Duodenal mucosa (tissue), 2 donors: ENCODE results near the gene SDK1.

Source experiments
- H3K27ac ChIP-seq: one replicate; pipeline ENCODE4 v1.7.0; 2013; ENCODE audit warnings: low read depth, low read length
- H3K27me3 ChIP-seq, 2 donors: one replicate each; pipeline ENCODE4 v1.7.0; 2013; ENCODE audit warnings: low read length in 2 of 2, control low read depth in 1 of 2; ENCODE audit not compliant: insufficient read depth in 2 of 2, control insufficient read depth in 1 of 2
- H3K36me3 ChIP-seq, 2 donors: one replicate each; pipeline ENCODE4 v1.7.0; 2013; ENCODE audit warnings: low read length in 2 of 2, control low read depth in 1 of 2; ENCODE audit not compliant: insufficient read depth in 2 of 2, control insufficient read depth in 1 of 2
- H3K4me1 ChIP-seq, 2 donors: one replicate each; pipeline ENCODE4 v1.7.0; 2013; ENCODE audit warnings: low read length in 2 of 2, control low read depth in 1 of 2; ENCODE audit not compliant: insufficient read depth in 2 of 2, control insufficient read depth in 1 of 2
- H3K4me3 ChIP-seq, 2 donors: one replicate each; pipeline ENCODE4 v1.7.0; 2013; ENCODE audit warnings: low read length in 2 of 2, low read depth in 1 of 2
- H3K9ac ChIP-seq, 2 donors: one replicate each; pipeline ENCODE4 v1.7.0; 2013; ENCODE audit warnings: low read length in 2 of 2, low read depth in 1 of 2
- H3K9me3 ChIP-seq, 2 donors: one replicate each; pipeline ENCODE4 v1.7.0; 2013; ENCODE audit warnings: low read length in 2 of 2, control low read depth in 1 of 2; ENCODE audit not compliant: control insufficient read depth in 1 of 2

SDK1 gene

GRCh38 chr7:3910054-3910453 lies 609.0 kb downstream of the SDK1 start:
- Histone ChIP-seq H3K36me3 (no peaks in the 10 kb centered on the region), H3K27ac (no peak overlapping the region), H3K27me3 (no peaks in the 10 kb centered on the region), H3K4me1 (no peaks in the 10 kb centered on the region), H3K9me3 (no peaks in the 10 kb centered on the region), H3K4me3 (no peak overlapping the region), H3K9ac (no peak overlapping the region)

GRCh38 chr7:3911685-3912084 lies 610.6 kb downstream of the SDK1 start:
- Histone ChIP-seq H3K4me1 (no peaks in the 10 kb centered on the region), H3K4me3 (no peak overlapping the region), H3K9me3 (no peaks in the 10 kb centered on the region), H3K36me3 (no peaks in the 10 kb centered on the region), H3K9ac (no peak overlapping the region), H3K27me3 (no peaks in the 10 kb centered on the region), H3K27ac (no peak overlapping the region)

GRCh38 chr7:3912291-3912690 lies 611.2 kb downstream of the SDK1 start:
- Histone ChIP-seq H3K9me3 (no peaks in the 10 kb centered on the region), H3K27me3 (no peaks in the 10 kb centered on the region), H3K4me3 (no peak overlapping the region), H3K4me1 (no peaks in the 10 kb centered on the region), H3K9ac (no peak overlapping the region), H3K36me3 (no peaks in the 10 kb centered on the region), H3K27ac (no peak overlapping the region)

- H3K9ac ChIP-seq: no peak overlapping the region
- H3K27ac ChIP-seq: no peak overlapping the region
- no peaks in the 10 kb centered on the region for H3K9me3 ChIP-seq
- no peaks in the 10 kb centered on the region for H3K4me1 ChIP-seq
- no peaks in the 10 kb centered on the region for H3K36me3 ChIP-seq
- no peaks in the 10 kb centered on the region for H3K27me3 ChIP-seq
- no peak overlapping the region for H3K4me3 ChIP-seq
These were observed 613.2 kb downstream of the SDK1 start for GRCh38 chr7:3914051-3914775.

- no peak overlapping the region for H3K27ac ChIP-seq
- no peaks in the 10 kb centered on the region for H3K27me3 ChIP-seq
- no peaks in the 10 kb centered on the region for H3K36me3 ChIP-seq
- no peaks in the 10 kb centered on the region for H3K4me1 ChIP-seq
- H3K4me3 ChIP-seq: no peak overlapping the region
- H3K9me3 ChIP-seq: no peaks in the 10 kb centered on the region
- H3K9ac ChIP-seq: no peak overlapping the region
These were observed 614.4 kb downstream of the SDK1 start for GRCh38 chr7:3915337-3915878.

- Histone ChIP-seq H3K27ac (no peak overlapping the region), H3K9me3 (no peaks in the 10 kb centered on the region), H3K4me3 (no peak overlapping the region), H3K9ac (no peak overlapping the region), H3K27me3 (no peaks in the 10 kb centered on the region), H3K4me1 (no peaks in the 10 kb centered on the region), H3K36me3 (no peaks in the 10 kb centered on the region)
These were observed 615.1 kb downstream of the SDK1 start for GRCh38 chr7:3916146-3916545.

- Histone ChIP-seq H3K27ac (no peak overlapping the region), H3K36me3 (no peaks in the 10 kb centered on the region), H3K4me1 (no peaks in the 10 kb centered on the region), H3K4me3 (no peak overlapping the region), H3K9me3 (no peaks in the 10 kb centered on the region), H3K9ac (no peak overlapping the region), H3K27me3 (no peaks in the 10 kb centered on the region)
These were observed 616.4 kb downstream of the SDK1 start for GRCh38 chr7:3917436-3917835.

- H3K27ac ChIP-seq: no peak overlapping the region
- H3K9me3 ChIP-seq: no peaks in the 10 kb centered on the region
- no peaks in the 10 kb centered on the region for H3K4me1 ChIP-seq
- no peak overlapping the region for H3K4me3 ChIP-seq
- no peak overlapping the region for H3K9ac ChIP-seq
- H3K27me3 ChIP-seq: no peaks in the 10 kb centered on the region
- H3K36me3 ChIP-seq: no peaks in the 10 kb centered on the region
These were observed 617.5 kb downstream of the SDK1 start for GRCh38 chr7:3918576-3918975.

GRCh38 chr7:3922175-3922635 lies 621.2 kb downstream of the SDK1 start:
- no peaks in the 10 kb centered on the region for H3K4me1 ChIP-seq
- no peak overlapping the region for H3K4me3 ChIP-seq
- H3K9ac ChIP-seq: no peak overlapping the region
- no peaks in the 10 kb centered on the region for H3K36me3 ChIP-seq
- no peaks in the 10 kb centered on the region for H3K9me3 ChIP-seq
- H3K27ac ChIP-seq: no peak overlapping the region
- H3K27me3 ChIP-seq: no peaks in the 10 kb centered on the region

- Histone ChIP-seq H3K9ac (no peak overlapping the region), H3K36me3 (no peaks in the 10 kb centered on the region), H3K4me1 (no peaks in the 10 kb centered on the region), H3K9me3 (no peaks in the 10 kb centered on the region), H3K4me3 (no peak overlapping the region), H3K27ac (no peak overlapping the region), H3K27me3 (no peaks in the 10 kb centered on the region)
These were observed 622.4 kb downstream of the SDK1 start for GRCh38 chr7:3923307-3923918.
